Ecto neural progenitor cell (in vitro differentiated cells): ENCODE results near the gene PSMB4.
"Not testable (repeated sequence)": the region's sequence is repeated elsewhere in the genome, so short reads cannot be mapped to it uniquely, and the experiment has no call there.

Source experiments
- DNase-seq: peaks from one replicate; pipeline ENCODE4 v3.0.0-alpha.2; 2018; ENCODE audit warnings: low spot score

Gene PSMB4

DNA sequence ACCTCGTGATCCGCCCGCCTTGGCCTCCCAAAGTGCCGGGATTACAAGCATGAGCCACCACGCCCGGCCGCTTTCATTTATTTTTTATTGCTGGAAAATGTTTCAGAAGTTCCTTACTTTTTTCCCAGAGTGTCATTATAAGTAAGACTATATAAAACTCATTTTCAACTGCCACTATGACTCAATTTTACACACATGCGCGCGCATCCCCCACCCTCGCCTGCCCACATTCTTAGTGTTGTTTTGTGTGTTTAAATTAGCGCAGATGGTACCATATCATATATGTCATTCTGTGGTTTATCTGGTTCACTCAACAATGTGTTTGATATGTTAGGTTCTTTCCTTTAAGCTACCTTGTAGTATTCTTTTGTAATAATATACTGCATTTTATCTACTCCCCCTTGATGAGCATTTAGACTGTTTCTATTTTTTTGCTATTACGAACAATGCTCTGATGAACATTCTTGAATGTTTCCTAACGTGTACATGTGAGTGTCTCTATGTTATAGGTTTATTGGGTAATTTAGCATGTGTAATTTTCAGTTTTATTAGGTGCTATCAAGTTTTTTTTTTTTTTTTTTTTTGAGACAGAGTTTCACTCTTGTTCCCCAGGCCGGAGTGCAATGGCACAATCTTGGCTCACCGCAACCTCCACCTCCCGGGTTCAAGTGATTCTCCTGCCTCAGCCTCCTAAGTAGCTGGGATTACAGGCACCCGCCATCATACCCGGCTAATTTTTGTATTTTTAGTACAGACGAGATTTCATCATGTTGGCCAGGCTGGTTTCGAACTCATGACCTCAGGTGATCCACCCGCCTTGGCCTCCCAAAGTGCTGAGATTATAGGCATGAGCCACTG, 8.9 kb upstream of the PSMB4 start:
- DNase-seq = not testable (repeated sequence)

DNA sequence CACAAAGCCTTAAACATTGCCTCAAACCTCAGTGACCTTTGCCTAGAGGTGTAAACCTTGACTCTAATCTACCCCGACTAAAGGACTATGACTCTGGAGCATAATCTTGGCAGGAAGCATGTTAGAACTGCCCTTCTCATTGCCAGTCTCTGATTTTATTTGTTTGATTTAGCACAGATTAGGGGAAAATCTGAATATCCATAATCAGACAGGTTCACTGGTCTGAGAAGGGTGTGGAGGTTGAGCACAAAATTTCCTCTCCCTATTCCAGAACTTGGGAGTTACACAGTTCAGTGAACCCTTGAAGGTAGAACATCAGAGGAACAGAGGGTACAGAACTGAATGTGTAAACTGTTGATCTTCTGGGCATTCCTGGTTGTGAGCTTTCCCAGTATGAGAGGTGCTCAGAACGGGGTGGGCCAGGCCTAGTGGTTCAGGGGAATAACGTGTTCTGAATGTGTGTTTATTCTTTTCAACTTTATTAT, 8.3 kb upstream of the PSMB4 start:
- no peak for DNase-seq

- DNase-seq = no peak
These were observed 5.8 kb upstream of the PSMB4 start for GRCh38 chr1:151393583-151393982.

DNA sequence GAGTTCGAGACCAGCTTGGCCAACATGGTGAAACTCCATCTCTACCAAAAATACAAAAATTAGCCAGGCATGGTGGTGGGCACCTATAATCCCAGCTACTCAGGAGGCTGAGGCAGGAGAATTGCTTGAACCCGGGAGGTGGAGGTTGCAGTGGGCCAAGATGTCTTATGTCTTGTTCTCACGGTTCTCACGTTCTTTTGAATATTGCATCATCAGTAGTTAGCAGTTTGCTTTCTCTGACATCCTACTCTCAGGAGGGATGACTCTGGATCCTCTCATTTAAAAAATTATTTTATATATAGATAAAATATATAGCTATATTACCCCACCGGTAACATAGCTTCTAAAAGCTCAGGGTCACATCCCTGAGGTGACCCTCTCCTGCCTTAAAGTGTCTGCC, 3.1 kb upstream of the PSMB4 start:
- not testable (repeated sequence) for DNase-seq

GRCh38 chr1:151401125-151401788, 1.9 kb downstream of the PSMB4 start:
- no peak for DNase-seq

DNA sequence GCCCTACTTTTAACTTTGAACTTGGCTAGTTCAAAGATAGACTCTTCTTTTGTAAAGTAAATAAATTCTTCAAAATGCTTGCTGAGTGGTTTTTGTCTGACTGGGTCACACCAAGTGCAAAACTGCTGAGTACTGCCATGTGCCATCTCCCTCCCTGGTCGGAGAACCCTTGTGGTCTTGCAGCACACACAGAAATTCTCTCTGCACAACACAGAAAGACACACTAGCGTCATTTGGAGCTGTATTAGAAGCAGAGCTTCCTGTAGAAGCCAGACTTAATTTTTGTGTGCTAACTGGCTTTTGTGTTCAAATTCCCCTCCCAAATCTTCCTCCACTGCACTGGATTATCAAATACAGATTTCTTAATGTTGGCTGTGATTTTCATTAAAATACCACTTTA, 2.5 kb downstream of the PSMB4 start:
- no peak for DNase-seq

DNA sequence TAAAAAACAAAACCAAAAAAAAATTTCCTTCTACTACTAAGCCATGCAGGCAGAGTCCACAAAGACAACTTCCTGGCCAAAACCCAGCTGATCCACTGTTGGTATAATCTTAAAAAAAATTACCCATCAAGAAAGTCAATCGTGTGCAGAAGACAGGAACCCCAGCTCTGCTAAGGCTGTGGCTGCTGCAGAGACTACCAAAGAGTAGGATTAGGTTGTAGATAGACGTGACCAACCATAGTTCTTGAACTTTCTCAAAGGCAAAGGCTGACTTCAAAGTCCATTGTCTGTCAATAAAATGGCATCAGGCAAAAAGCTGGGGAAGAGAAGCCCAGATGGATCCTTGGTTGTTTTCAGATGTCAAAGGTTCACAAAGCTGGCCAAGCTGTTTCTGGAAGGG, 3.4 kb downstream of the PSMB4 start:
- DNase-seq = no peak

- DNase-seq = no peak
These were observed 4.2 kb downstream of the PSMB4 start for GRCh38 chr1:151403612-151404011.

DNA sequence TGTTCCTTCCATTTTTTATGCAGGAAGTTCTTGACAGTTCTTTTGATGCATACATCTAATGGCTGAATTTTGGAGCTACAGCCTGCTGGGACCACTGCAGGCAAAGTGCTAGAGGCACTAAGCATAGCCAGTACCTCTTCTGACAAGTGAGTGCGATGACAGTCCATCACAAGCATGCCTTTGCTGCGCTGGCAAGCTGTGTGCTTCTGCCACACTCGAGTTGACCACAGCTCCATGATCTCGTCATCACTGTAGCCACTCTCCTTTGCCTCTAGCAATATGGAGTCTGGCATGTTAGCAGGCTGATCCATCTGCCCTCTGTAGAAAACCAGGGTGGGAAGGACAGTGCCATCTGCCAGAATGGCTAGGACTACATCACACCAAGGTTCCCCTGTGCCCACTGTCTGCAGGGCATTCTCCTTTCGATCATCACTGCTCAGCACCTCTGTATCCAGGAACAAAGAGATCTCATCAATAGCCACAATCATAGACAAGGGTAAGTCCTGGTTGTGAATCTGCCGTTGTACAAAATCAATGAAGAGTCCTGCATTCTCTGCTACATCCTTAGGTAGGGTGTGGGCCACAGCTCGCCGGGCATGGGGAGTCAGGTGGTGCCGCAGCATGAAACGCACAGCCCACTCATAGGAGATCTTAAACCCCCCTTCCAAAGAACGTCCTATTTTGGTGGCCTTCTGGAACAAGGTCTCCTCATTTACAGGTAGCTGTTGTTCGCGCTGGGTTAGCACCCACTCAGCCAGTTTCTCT, 6.0 kb downstream of the PSMB4 start:
- DNase-seq = no peak

- DNase-seq = no peak
These were observed 6.8 kb downstream of the PSMB4 start for GRCh38 chr1:151406176-151406575.

DNA sequence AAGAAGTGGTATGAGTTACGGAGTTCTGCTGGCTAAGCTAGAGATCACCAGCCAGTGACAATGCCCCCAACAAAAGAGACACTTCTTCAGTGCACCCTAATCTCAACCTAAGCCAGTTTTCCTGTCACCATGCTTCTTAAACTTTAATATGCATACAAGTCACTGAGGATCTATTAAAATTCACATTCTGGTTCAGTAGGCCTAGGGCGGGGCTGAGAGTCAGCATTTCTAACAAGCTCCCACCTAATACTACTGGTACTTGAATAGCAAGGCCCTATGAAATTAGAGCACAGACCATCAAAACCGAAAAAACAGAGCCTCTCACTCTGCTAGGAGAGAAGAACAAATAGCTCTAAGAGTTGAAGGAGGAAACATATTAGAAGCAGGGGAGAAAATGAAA, 7.9 kb downstream of the PSMB4 start:
- DNase-seq = no peak

DNA sequence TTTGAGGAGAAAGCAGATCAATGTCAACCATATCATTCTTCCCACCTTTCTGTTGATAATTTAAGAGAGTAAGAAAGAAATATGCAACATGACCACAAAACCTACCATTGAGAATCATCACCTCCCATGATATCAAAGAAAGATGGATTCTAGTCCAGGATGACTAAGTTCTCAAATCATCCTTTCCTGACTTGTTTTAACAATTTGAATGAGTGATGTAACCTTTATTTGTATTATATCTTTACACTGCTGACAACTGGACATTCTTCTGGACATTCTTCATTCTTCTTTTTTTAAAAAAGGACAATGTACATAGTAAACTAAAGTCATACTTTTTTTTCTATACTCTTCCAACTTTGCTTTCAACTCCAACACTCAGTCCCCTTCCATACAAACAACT, 9.5 kb downstream of the PSMB4 start:
- DNase-seq = no peak

GRCh38 chr1:151411884-151412283, 12.5 kb downstream of the PSMB4 start:
- DNase-seq = no peak

DNA sequence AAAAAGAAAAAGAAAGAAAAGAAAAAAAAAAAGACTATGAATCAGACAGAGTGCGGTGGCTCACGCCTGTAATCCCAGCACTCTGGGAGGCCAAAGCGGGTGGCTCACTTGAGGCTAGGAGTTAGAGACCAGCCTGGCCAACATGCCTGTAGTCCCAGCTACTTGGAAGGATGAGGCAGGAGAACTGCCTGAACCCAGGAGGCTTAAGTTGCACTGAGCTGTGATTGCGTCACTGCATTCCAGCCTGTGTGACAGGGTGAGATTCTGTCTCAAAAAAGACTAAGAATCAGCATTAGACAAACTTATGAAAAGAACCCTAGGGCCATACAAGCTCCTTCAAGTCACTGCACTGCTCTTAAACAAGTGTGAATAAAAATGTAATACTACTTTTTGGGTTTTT, 16.9 kb downstream of the PSMB4 start:
- no peak for DNase-seq

- DNase-seq = no peak
These were observed 18.7 kb downstream of the PSMB4 start for GRCh38 chr1:151418081-151418480.

GRCh38 chr1:151419819-151420218, 20.4 kb downstream of the PSMB4 start:
- DNase-seq = no peak

DNA sequence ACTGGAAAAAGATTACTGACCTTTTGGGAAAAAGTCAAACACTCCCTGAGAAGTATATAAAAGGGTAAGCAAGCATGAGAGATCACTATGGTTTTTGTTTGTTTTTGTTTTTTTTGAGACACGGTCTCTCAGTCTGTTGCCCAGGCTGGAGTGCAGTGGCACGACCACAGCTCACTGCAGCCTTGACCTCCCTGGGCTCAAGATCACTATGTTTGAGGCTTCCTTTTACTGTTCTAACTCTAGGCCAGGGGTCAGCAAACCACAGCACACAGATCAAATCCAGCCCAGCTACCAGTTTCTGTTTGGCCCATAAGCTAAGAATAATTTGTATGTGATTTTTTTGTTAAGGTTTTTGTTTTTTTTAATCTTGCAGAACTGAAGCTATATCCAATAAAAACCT, 25.7 kb downstream of the PSMB4 start:
- no peak for DNase-seq

DNA sequence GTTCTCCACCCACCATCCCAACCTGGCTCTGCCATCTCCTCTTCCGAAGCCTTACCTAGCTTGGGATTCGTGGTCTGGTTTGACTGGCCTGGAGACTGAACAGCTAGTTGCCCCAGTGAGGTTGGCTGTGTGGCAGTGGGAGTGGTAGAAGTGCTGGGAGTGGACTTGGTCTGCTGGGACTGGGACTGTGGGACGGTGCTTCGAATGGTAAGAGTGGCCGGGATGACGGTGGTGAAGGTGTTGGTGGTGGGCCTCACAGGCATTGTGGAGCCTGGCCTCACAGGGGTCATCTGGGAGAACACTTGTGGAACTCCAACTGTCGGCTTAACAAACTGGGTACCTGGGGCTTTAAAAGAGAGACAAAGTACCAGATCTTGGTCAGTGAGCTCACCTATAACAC, 28.7 kb downstream of the PSMB4 start:
- DNase-seq = no peak

GRCh38 chr1:151433827-151434226, 34.5 kb downstream of the PSMB4 start:
- DNase-seq = not testable (repeated sequence)

- DNase-seq = no peak
These were observed 35.8 kb downstream of the PSMB4 start for GRCh38 chr1:151435174-151435573.

DNA sequence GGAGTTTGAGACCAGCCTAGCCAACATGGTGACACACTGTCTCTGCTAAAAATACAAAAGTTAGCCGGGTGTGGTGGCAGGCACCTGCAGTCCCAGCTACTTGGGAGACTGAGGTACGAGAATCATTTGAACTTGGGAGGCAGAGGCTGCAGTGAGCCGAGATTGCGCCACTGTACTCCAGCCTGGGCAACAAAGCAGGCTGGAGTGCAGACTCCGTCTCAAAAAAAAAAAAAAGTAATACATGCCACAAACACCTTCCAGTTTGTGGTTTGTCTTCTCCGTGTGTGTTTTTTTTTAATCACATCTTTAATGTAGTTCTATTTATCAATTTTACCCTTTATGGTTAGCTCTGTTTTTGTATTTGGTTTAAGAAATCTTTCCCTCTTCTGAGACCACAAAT, 37.6 kb downstream of the PSMB4 start:
- DNase-seq = no peak

- not testable (repeated sequence) for DNase-seq
These were observed 38.0 kb downstream of the PSMB4 start for GRCh38 chr1:151437396-151437795.
